Mesothelial cell of epicardium (in vitro differentiated cells): ENCODE measurements around the gene CDT1. TPM values are rescaled to one million over a fixed set of nuclear protein-coding genes. Genes with fewer than 3 reads are reported as not detected.

Source experiments
- DNase-seq, 2 experiments: peaks; one replicate each; pipeline ENCODE4 v3.0.0; 2021; ENCODE audit warnings: low spot score in 2 of 2; ENCODE audit not compliant: unreplicated experiment in 2 of 2
- H3K27ac Mint-ChIP-seq: 2 replicates; pipeline ENCODE4 v1.8.0; 2021; ENCODE audit warnings: mixed read lengths
- H3K27me3 Mint-ChIP-seq: 2 replicates; pipeline ENCODE4 v1.8.0; 2021; ENCODE audit warnings: low read depth, mixed read lengths
- H3K36me3 Mint-ChIP-seq: 2 replicates; pipeline ENCODE4 v1.8.0; 2021; ENCODE audit warnings: mixed read lengths
- H3K4me1 Mint-ChIP-seq: 2 replicates; pipeline ENCODE4 v1.8.0; 2021; ENCODE audit warnings: mixed read lengths
- H3K4me3 Mint-ChIP-seq: 2 replicates; pipeline ENCODE4 v1.8.0; 2021; ENCODE audit warnings: mild to moderate bottlenecking, moderate library complexity, mixed read lengths
- H3K9me3 Mint-ChIP-seq: 2 replicates; pipeline ENCODE4 v1.8.0; 2021; ENCODE audit warnings: mixed read lengths
- total RNA-seq: library from RNA; stranded (reverse); gene quantifications from 3 replicates; pipeline ENCODE4 v1.2.1, GENCODE V29; 2021
- TF ChIP-seq, protein P1 (sequence below): fragments of 200-600 bp; sonication (generic); IDR thresholded peaks from one replicate; pipeline ENCODE4 v1.5.0; 2021; ENCODE audit warnings: antibody characterized with exemption; ENCODE audit not compliant: unreplicated experiment

CDT1 gene
- total RNA-seq, 1 donor from 2014 or later: 15.9 TPM

- no peaks in the 10 kb centered on the region for H3K36me3 Mint-ChIP-seq
- H3K4me3 Mint-ChIP-seq: no peak overlapping the region
- peak overlapping the region; percentile 43 for H3K27ac Mint-ChIP-seq
- no peaks in the 10 kb centered on the region for H3K27me3 Mint-ChIP-seq
- DNase-seq: no peak
- TF ChIP-seq, protein P1, sequence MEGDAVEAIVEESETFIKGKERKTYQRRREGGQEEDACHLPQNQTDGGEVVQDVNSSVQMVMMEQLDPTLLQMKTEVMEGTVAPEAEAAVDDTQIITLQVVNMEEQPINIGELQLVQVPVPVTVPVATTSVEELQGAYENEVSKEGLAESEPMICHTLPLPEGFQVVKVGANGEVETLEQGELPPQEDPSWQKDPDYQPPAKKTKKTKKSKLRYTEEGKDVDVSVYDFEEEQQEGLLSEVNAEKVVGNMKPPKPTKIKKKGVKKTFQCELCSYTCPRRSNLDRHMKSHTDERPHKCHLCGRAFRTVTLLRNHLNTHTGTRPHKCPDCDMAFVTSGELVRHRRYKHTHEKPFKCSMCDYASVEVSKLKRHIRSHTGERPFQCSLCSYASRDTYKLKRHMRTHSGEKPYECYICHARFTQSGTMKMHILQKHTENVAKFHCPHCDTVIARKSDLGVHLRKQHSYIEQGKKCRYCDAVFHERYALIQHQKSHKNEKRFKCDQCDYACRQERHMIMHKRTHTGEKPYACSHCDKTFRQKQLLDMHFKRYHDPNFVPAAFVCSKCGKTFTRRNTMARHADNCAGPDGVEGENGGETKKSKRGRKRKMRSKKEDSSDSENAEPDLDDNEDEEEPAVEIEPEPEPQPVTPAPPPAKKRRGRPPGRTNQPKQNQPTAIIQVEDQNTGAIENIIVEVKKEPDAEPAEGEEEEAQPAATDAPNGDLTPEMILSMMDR: no peak
- H3K4me1 Mint-ChIP-seq: peaks cover 44% of the 10 kb centered on the region
- no peaks in the 10 kb centered on the region for H3K9me3 Mint-ChIP-seq
These were observed 44.7 kb upstream of the CDT1 start for GRCh38 chr16:88758944-88759244.

DNA sequence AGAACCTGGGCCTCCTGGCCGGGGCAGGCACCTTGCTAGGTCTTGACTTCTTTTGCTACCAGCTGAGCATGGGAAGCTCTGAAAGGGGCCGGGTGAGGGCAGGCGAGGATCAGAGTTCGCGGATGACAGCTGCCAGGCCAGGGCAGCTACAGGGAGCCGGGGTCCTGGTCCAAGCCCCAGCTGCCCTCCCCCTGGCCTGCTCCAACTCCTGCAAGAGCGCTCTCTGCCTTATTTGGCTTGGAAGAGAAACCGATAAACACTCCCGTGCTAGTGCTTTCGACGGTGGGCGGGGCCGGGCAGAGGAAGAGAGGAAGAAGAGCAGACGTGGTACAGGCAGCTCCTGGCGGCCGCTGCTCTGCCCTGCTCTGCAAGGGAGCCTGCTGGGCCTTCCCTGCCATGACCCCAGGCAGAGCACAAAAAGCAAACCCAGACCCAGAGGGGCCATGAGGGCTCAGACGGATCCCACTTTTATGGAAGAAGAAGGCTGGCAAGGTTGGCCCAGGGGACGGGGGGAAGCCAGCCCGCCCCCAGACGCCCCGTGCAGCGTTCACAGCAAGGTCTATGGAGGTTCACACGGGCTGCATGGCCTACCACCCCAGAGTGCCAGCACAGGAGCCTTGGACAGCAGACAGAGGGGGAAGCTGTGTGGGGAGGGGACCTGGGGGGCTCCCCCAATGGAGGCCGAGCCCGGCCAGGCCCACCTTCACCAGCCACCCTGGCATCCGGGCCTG is 44.2 kb upstream of the CDT1 start:
- DNase-seq: no peak
- Mint-ChIP-seq H3K27ac (peak overlapping the region; percentile 88), H3K4me1 (peaks cover 48% of the 10 kb centered on the region), H3K27me3 (no peaks in the 10 kb centered on the region), H3K4me3 (no peak overlapping the region), H3K36me3 (no peaks in the 10 kb centered on the region), H3K9me3 (no peaks in the 10 kb centered on the region)
- TF ChIP-seq, protein P1: no peak

- Mint-ChIP-seq H3K4me1 (peaks cover 50% of the 10 kb centered on the region), H3K36me3 (no peaks in the 10 kb centered on the region), H3K4me3 (no peak overlapping the region), H3K9me3 (no peaks in the 10 kb centered on the region), H3K27ac (peak overlapping the region; percentile 67), H3K27me3 (no peaks in the 10 kb centered on the region)
- no peak for DNase-seq
- TF ChIP-seq, protein P1: no peak
These were observed 43.6 kb upstream of the CDT1 start for GRCh38 chr16:88759976-88760350.

DNA sequence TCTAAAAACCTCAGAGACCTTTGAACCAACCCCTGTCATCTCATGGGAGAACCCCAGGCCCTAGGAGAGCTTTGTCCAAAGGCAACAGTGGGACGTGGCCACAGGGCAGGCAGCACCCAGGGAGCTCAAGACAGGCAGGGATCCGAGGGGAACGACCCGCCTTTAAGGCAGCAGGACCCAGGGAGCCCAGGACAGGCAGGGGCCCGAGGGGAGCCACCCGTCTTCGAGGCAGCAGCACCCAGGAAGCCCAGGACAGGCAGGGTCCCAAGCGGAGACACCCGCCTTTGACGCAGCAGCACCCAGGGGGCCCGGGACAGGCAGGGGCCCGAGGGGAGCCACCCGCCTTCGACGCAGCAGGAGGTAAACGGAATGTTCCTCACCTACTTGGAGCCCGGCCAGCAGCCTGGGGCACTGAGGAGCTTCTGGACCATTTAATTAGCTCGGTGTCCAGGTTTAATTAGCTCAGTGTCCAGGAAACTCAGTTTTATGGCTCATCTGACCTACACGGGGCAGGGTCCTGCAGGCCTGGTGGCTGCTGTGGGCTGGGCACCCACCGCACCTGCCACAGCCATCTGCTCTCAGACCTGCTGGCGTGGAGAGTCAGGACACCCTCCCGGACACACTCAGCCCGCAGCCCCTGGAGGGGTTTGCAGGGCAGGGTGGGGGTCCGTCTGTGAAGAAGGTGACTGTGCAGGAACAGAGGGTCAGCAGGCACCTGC is 43.0 kb upstream of the CDT1 start:
- Mint-ChIP-seq H3K27ac (peak overlapping the region; percentile 67), H3K27me3 (no peaks in the 10 kb centered on the region), H3K4me1 (peaks cover 49% of the 10 kb centered on the region), H3K4me3 (no peak overlapping the region), H3K9me3 (no peaks in the 10 kb centered on the region), H3K36me3 (no peaks in the 10 kb centered on the region)
- no peak for DNase-seq
- TF ChIP-seq, protein P1: no peak

DNA sequence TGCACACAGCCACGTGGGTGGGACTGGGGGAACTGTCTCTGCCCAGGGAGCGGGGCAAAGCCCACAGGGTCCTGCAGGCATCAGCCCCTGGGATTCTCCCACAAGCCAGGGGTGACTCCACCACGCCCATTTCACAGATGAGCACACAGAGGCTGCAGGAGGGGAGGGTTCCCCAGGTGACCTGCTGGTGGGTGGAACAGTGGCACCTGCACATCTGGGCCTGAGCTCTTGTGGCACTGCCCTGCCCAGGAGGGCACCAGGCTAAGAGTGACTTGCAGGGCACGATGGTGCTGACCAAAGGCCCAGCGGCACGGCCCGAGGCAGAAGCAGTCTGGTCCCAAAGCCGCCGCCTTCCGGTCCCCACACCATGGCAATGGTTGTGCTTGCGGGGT is 42.5 kb upstream of the CDT1 start:
- TF ChIP-seq, protein P1: no peak
- H3K27me3 Mint-ChIP-seq: no peaks in the 10 kb centered on the region

More for the DNA sequence above, 42.5 kb upstream of the CDT1 start:
- no peak for DNase-seq
- Mint-ChIP-seq H3K36me3 (no peaks in the 10 kb centered on the region), H3K27ac (no peak overlapping the region), H3K4me1 (peaks cover 53% of the 10 kb centered on the region), H3K4me3 (no peak overlapping the region), H3K9me3 (no peaks in the 10 kb centered on the region)
